Suprapubic skin (tissue), 4 donors: ENCODE data around the gene PLXDC2.

Experiments used
- EP300 ChIP-seq: sonication (generic); formaldehyde crosslinking; IDR thresholded peaks from one replicate; pipeline ENCODE4 v1.6.1; 2017; ENCODE audit warnings: antibody characterized with exemption
- POLR2A ChIP-seq, 2 donors: fragments of 450-650 bp; IDR thresholded peaks; one replicate each; pipeline ENCODE4 v1.6.1; 2017; ENCODE audit warnings: antibody characterized with exemption in 2 of 2, mild to moderate bottlenecking in 2 of 2, moderate library complexity in 2 of 2
- POLR2AphosphoS5 ChIP-seq, 3 donors: sonication (generic); formaldehyde crosslinking; IDR thresholded peaks; one replicate each; pipeline ENCODE4 v1.6.1; 2017; ENCODE audit warnings: antibody characterized with exemption in 3 of 3
- TF ChIP-seq, protein P1 (sequence below), 2 donors: fragments of 200-600 bp in 1 of 2; fragments of 450-650 bp in 1 of 2; sonication (generic) in 1 of 2; IDR thresholded peaks; one replicate each; pipeline ENCODE4 v1.5.1; 2016 to 2019; ENCODE audit warnings: antibody characterized with exemption in 2 of 2, mild to moderate bottlenecking in 1 of 2, moderate library complexity in 1 of 2

DNA sequence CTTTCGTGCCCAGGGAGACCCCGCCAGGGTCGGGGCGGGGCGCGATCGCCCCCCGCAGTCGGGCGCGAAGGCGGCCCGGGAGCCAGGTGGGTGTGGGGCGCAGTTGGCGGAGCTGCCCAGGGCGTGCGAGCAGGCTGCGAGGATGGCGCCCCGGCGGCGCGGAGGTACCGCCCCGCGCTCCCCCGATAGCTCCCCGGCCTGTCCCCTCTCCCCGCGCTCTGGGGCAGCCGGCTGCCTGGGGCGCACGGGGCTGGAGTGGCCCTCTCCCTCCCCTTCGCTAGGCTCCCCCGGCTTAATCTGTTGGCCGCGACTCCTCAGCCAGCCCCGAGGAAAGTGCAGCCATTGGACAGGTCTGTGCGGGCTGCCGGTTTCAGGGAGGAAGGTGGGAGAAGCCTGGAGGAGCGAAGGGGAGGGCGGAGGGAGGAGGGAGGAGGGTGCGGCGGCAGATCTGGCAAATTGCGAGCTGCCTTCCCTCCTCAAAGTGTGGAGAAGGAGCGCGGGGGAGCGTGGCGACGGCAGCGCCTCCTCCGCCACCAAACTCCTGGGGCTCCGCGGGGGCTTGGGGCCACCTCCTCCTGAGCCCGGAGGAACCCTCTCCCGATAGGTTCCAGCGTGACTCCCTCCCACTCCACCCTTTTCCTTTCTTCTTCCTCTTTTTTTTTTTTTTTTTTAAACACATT, 361 bp upstream of the PLXDC2 start:
- TF ChIP-seq, protein P1, sequence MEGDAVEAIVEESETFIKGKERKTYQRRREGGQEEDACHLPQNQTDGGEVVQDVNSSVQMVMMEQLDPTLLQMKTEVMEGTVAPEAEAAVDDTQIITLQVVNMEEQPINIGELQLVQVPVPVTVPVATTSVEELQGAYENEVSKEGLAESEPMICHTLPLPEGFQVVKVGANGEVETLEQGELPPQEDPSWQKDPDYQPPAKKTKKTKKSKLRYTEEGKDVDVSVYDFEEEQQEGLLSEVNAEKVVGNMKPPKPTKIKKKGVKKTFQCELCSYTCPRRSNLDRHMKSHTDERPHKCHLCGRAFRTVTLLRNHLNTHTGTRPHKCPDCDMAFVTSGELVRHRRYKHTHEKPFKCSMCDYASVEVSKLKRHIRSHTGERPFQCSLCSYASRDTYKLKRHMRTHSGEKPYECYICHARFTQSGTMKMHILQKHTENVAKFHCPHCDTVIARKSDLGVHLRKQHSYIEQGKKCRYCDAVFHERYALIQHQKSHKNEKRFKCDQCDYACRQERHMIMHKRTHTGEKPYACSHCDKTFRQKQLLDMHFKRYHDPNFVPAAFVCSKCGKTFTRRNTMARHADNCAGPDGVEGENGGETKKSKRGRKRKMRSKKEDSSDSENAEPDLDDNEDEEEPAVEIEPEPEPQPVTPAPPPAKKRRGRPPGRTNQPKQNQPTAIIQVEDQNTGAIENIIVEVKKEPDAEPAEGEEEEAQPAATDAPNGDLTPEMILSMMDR (IDR thresholded peaks at IDR 0.05) = no peak
- peak in 1 of 2 donors; percentile 16 for TF ChIP-seq POLR2A (IDR thresholded peaks at IDR 0.05)
- TF ChIP-seq POLR2AphosphoS5 (IDR thresholded peaks at IDR 0.05) = no peak
- TF ChIP-seq EP300 = no peak
